ENCODE data around the gene MPL.
"Not testable (repeated sequence)": the region's sequence is repeated elsewhere in the genome, so short reads cannot be mapped to it uniquely, and the experiment has no call there.

Gene MPL

DNA sequence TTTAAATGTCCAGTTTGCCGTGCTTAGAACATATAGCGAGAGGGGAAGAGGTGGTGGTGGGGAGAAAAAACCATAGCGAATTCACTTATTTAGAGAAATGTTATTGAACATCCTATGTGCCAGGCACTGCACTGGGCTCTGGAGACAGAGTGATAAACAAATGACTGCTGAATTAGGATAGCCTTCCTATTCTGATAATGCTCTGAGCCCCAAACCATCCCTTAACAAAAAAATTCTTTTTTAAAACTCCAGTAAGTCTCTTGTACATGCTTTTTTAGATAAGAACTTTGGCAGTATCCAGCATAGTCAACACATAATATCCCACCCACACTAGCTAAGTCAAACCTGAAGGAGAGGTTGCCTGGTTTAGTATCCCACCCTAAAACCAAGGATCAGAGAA is 60.6 kb downstream of the MPL start:
- Mint-ChIP-seq H3K27me3 (no peaks in the 10 kb centered on the region), H3K9me3 (no peaks in the 10 kb centered on the region), H3K4me1 (ENCODE audit: low read depth) (peaks cover 28% of the 10 kb centered on the region), H3K36me3 (ENCODE audit: low read depth) (peaks cover 65% of the 10 kb centered on the region), H3K27ac (no peak overlapping the region), H3K4me3 (no peak overlapping the region)
- intact Hi-C loops (cut with micrococcal nuclease), result no loop called here

DNA sequence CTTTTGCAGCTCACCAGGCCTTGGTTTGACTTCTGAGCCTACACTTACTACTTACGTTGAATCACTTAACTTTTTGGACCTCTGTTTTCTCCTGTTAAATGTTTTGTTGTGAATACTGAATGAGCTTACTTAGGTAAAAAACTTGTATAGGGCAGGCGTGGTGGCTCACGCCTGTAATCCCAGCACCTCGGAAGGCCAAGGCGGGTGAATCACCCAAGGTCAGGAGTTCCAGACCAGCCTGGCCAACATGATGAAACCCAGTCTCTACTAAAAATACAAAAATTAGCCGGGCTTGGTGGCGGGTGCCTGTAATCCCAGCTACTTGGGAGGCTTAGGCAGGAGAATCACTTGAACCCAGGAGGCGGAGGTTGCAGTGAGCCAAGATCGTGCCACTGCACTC is 62.8 kb downstream of the MPL start:
- intact Hi-C loops (cut with micrococcal nuclease); H3K27me3 Mint-ChIP-seq; H3K27ac Mint-ChIP-seq; H3K9me3 Mint-ChIP-seq; H3K4me3 Mint-ChIP-seq: not testable (repeated sequence)
- Mint-ChIP-seq H3K4me1 (ENCODE audit: low read depth) (peaks cover 25% of the 10 kb centered on the region), H3K36me3 (ENCODE audit: low read depth) (peaks cover 65% of the 10 kb centered on the region)

DNA sequence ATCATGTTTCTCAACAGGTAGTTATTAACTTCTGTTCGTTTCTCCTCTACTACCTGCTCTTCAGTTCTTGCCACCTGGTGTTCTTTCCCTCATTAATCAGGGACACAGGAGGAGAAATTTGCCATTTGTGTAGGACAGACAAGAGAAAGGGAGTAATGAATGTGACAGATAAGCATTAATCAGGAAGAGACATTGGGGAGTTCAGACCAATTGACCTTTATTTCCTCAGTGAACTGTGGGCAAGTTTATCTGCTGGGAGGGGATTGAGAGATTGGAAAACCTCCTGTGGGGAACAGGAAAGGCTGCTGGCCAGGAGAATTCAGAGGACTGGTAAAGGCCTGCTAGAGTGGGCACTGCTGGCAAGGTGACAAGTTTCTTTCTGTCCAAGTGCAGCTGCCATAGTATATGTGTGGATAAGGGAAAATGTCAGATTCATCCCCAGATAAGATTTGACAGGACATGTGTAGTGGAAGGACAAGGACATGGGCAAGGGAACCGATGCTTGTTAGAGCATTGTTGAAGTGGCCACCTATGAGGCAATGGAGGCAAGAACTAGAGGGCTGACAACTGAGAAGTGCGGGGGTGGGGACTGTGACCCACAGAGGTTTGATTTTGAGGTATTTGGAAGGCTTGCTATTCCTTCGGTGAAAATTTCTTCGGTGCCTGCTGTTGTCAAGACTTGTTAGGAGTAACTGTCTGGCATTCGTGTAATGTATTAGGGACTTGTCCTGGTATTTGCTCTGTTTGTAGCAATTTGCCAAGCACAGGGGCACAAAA is 64.7 kb downstream of the MPL start:
- H3K4me1 Mint-ChIP-seq (ENCODE audit: low read depth), result peaks cover 25% of the 10 kb centered on the region
- peaks cover 65% of the 10 kb centered on the region for H3K36me3 Mint-ChIP-seq (ENCODE audit: low read depth)
- intact Hi-C loops (cut with micrococcal nuclease), result no loop called here
- H3K27me3 Mint-ChIP-seq, result no peaks in the 10 kb centered on the region
- no peak overlapping the region for H3K27ac Mint-ChIP-seq
- no peaks in the 10 kb centered on the region for H3K9me3 Mint-ChIP-seq
- no peak overlapping the region for H3K4me3 Mint-ChIP-seq
